ENCODE results near the gene GAS7. TPM values are rescaled to one million over a fixed set of nuclear protein-coding genes. Genes with fewer than 3 reads are reported as not detected.

GAS7 gene
- total RNA-seq, 1 donor from 2014 or later, result 19.5 TPM

DNA sequence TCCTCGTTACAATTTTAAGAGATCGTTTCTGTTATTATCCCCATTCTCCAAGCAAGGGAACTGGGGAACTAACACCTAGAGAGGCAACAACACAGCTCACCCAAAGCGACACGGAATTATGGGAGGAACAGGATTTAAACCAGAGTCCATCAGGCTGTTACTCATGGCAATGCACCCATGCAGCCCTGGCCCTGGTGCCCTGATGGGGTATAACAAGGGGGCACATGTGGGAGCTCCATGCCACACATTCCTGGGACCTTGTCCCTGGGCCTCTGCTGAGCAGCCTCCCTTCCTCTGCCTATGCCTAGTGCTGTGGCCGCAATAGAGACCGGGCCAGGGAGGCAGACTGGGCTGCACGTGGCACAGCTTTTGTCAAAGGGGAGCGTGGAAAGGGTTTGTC, 280.1 kb downstream of the GAS7 start:
- H3K9me3 Mint-ChIP-seq, result no peaks in the 10 kb centered on the region
- TF ChIP-seq, protein P1, sequence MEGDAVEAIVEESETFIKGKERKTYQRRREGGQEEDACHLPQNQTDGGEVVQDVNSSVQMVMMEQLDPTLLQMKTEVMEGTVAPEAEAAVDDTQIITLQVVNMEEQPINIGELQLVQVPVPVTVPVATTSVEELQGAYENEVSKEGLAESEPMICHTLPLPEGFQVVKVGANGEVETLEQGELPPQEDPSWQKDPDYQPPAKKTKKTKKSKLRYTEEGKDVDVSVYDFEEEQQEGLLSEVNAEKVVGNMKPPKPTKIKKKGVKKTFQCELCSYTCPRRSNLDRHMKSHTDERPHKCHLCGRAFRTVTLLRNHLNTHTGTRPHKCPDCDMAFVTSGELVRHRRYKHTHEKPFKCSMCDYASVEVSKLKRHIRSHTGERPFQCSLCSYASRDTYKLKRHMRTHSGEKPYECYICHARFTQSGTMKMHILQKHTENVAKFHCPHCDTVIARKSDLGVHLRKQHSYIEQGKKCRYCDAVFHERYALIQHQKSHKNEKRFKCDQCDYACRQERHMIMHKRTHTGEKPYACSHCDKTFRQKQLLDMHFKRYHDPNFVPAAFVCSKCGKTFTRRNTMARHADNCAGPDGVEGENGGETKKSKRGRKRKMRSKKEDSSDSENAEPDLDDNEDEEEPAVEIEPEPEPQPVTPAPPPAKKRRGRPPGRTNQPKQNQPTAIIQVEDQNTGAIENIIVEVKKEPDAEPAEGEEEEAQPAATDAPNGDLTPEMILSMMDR (conservative IDR thresholded peaks at IDR 0.05), result no peak
- no peak overlapping the region for H3K27ac Mint-ChIP-seq
- H3K36me3 Mint-ChIP-seq, result no peaks in the 10 kb centered on the region
- DNase-seq (ENCODE audit: extremely low spot score, unreplicated experiment), result no peak
- H3K4me1 Mint-ChIP-seq (ENCODE audit: unreplicated experiment), result no peaks in the 10 kb centered on the region
- no peaks in the 10 kb centered on the region for H3K27me3 Mint-ChIP-seq
- no peak overlapping the region for H3K4me3 Mint-ChIP-seq

DNA sequence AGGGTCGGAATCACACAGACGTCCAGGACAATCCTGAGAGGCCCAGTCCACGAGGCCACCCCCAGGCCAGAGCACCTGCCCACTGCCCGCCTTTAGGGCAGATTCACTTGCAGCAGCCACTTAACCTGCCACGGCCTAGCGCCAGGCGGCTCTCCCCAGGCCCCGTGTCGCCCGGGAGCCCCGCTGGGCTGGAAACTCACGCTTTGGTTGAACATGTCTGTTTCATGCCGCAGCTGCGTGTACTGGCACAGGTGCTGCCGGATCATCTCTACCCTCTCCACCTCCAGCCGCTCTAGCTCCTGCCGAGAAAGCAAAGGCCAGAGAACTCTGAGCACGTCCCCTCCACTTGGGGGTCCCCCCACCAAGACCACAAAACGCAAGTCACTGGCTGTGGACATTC, 280.6 kb downstream of the GAS7 start:
- H3K9me3 Mint-ChIP-seq, result no peaks in the 10 kb centered on the region
- H3K36me3 Mint-ChIP-seq, result no peaks in the 10 kb centered on the region
- no peak overlapping the region for H3K27ac Mint-ChIP-seq
- H3K4me1 Mint-ChIP-seq (ENCODE audit: unreplicated experiment), result no peaks in the 10 kb centered on the region
- TF ChIP-seq, protein P1 (conservative IDR thresholded peaks at IDR 0.05), result no peak
- H3K27me3 Mint-ChIP-seq, result no peaks in the 10 kb centered on the region
- no peak for DNase-seq (ENCODE audit: extremely low spot score, unreplicated experiment)
- H3K4me3 Mint-ChIP-seq, result no peak overlapping the region

- no peak for DNase-seq (ENCODE audit: extremely low spot score, unreplicated experiment)
- TF ChIP-seq, protein P1 (conservative IDR thresholded peaks at IDR 0.05), result no peak
- Mint-ChIP-seq H3K4me1 (ENCODE audit: unreplicated experiment) (no peaks in the 10 kb centered on the region), H3K27ac (no peak overlapping the region), H3K4me3 (no peak overlapping the region), H3K9me3 (no peaks in the 10 kb centered on the region), H3K36me3 (peaks cover under 1% of the 10 kb centered on the region), H3K27me3 (no peaks in the 10 kb centered on the region)
Observed at GRCh38 chr17:9917131-9917530, 281.3 kb downstream of the GAS7 start.

DNA sequence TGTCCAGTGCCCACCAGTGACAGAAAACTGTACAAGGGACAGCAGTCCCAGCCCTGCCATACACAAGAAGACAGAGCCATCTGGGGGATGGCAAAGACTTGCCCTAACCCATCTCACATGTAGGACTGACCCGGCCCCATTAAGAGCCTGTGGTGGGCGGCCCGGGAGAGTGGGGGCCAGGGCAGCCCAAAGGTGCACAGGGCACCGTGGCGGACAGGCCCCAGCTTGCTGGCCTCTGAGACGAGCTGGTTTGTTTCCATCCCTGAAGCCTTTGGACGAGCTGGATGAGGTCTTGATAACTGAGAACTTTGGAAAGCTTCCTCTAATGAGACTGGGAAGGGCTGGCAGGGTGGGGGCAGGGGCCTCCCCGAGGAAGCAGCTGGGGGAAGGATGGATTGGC, 282.3 kb downstream of the GAS7 start:
- Mint-ChIP-seq H3K27me3 (no peaks in the 10 kb centered on the region), H3K36me3 (peaks cover 5% of the 10 kb centered on the region), H3K27ac (no peak overlapping the region), H3K9me3 (no peaks in the 10 kb centered on the region), H3K4me3 (no peak overlapping the region), H3K4me1 (ENCODE audit: unreplicated experiment) (no peaks in the 10 kb centered on the region)
- DNase-seq (ENCODE audit: extremely low spot score, unreplicated experiment), result no peak
- TF ChIP-seq, protein P1 (conservative IDR thresholded peaks at IDR 0.05), result no peak

DNA sequence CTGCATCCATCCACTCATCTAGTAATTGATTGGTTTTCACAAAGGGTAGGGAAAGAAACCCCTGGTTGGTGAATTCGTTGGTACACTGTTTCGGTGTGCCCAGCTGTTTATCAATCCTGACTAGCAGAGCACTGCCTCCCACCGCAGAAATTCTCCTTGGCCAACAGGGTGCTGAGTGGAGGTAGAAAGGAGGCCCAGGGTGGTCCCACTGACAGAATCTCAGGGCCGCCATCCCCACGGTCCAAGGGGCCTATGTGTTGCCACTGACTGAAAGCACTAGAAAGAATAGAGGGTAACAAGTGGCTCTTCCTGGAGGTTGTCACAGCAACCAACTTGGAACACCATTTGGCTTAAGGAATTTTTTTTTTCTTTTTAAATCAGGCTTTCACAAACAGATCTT, 284.9 kb downstream of the GAS7 start:
- TF ChIP-seq, protein P1 (conservative IDR thresholded peaks at IDR 0.05), result no peak
- DNase-seq (ENCODE audit: extremely low spot score, unreplicated experiment), result no peak
- Mint-ChIP-seq H3K27ac (no peak overlapping the region), H3K4me3 (no peak overlapping the region), H3K36me3 (peaks cover 5% of the 10 kb centered on the region), H3K9me3 (no peaks in the 10 kb centered on the region), H3K27me3 (peaks cover 9% of the 10 kb centered on the region), H3K4me1 (ENCODE audit: unreplicated experiment) (peaks cover 4% of the 10 kb centered on the region)

All from type B pancreatic cell (in vitro differentiated cells).